Osteocyte (in vitro differentiated cells): ENCODE data around the gene RFC5. TPM values are rescaled to one million over a fixed set of nuclear protein-coding genes. Genes with fewer than 3 reads are reported as not detected.

Source experiments
- DNase-seq: peaks from one replicate; pipeline ENCODE4 v3.0.0; 2021; ENCODE audit warnings: mixed read lengths; ENCODE audit not compliant: unreplicated experiment; ENCODE audit errors: extremely low spot score
- H3K27ac Mint-ChIP-seq: one replicate; pipeline ENCODE4 v1.8.0; 2021; ENCODE audit warnings: mild to moderate bottlenecking, mixed read lengths; ENCODE audit not compliant: unreplicated experiment
- H3K27me3 Mint-ChIP-seq: one replicate; pipeline ENCODE4 v1.8.0; 2021; ENCODE audit warnings: mixed read lengths; ENCODE audit not compliant: unreplicated experiment
- H3K36me3 Mint-ChIP-seq: one replicate; pipeline ENCODE4 v1.8.0; 2021; ENCODE audit warnings: mixed read lengths; ENCODE audit not compliant: unreplicated experiment
- H3K4me1 Mint-ChIP-seq: one replicate; pipeline ENCODE4 v1.8.0; 2021; ENCODE audit warnings: mixed read lengths; ENCODE audit not compliant: unreplicated experiment
- H3K4me3 Mint-ChIP-seq: one replicate; pipeline ENCODE4 v1.8.0; 2021; ENCODE audit warnings: mild to moderate bottlenecking, moderate library complexity, mixed read lengths; ENCODE audit not compliant: unreplicated experiment
- H3K9me3 Mint-ChIP-seq: one replicate; pipeline ENCODE4 v1.8.0; 2021; ENCODE audit warnings: mixed read lengths; ENCODE audit not compliant: unreplicated experiment
- total RNA-seq: library from RNA; stranded (reverse); gene quantifications from 2 replicates; pipeline ENCODE4 v1.2.1, GENCODE V29; 2021
- TF ChIP-seq, protein P1 (sequence below): fragments of 200-600 bp; sonication (generic); IDR thresholded peaks from 2 replicates; pipeline ENCODE4 v1.5.0; 2021; ENCODE audit warnings: antibody characterized with exemption, mild to moderate bottlenecking, moderate library complexity

The RFC5 gene
- total RNA-seq, 1 donor from 2014 or later = 13.2 TPM

DNA sequence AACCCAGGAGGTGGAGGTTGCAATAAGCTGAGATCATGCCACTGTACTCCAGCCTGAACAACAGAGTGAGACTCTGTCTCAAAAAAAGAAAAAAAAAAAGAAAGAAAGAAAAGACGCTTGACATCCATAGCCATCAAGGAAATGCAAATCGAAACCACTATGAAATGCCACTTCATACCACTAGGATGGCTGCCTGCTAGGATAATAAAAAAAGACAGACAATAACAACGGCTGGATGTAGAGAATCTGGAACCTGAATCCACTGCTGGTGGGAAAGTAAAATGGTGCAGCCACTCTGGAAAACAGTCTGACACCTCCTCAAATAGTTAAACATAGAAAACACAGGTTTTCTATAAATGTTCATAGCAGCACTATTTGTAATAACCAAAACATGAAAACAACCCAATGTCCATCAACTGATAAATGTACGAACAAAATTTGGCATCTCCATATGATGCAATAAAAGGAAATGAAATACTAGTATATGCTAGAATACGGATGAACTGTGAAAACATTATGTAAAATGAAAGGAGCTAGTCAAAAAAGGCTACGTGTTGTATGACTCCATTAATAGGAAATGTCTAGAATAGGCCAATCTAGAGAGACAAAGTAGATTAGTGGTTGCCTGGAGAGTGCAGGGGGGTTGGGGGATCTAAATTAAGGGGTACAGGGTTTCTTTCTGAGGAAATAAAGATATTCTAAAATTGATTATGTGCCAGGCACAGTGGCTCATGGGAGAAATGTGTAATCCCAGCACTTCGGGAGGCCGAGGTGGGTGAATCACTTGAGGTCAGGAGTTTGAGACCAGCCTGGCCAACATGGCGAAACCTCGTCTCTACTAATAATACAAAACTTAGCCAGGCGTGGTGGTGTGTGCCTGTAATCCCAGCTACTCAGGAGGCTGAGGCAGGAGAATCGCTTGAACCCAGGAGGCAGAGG is 34.7 kb downstream of the RFC5 start:
- TF ChIP-seq, protein P1, sequence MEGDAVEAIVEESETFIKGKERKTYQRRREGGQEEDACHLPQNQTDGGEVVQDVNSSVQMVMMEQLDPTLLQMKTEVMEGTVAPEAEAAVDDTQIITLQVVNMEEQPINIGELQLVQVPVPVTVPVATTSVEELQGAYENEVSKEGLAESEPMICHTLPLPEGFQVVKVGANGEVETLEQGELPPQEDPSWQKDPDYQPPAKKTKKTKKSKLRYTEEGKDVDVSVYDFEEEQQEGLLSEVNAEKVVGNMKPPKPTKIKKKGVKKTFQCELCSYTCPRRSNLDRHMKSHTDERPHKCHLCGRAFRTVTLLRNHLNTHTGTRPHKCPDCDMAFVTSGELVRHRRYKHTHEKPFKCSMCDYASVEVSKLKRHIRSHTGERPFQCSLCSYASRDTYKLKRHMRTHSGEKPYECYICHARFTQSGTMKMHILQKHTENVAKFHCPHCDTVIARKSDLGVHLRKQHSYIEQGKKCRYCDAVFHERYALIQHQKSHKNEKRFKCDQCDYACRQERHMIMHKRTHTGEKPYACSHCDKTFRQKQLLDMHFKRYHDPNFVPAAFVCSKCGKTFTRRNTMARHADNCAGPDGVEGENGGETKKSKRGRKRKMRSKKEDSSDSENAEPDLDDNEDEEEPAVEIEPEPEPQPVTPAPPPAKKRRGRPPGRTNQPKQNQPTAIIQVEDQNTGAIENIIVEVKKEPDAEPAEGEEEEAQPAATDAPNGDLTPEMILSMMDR = no peak
- H3K36me3 Mint-ChIP-seq = peaks cover 31% of the 10 kb centered on the region
- H3K27me3 Mint-ChIP-seq = no peaks in the 10 kb centered on the region
- peaks cover 42% of the 10 kb centered on the region for H3K4me1 Mint-ChIP-seq
- no peak for DNase-seq
- H3K27ac Mint-ChIP-seq = peak overlapping the region; percentile 27
- H3K9me3 Mint-ChIP-seq = no peaks in the 10 kb centered on the region
- no peak overlapping the region for H3K4me3 Mint-ChIP-seq

DNA sequence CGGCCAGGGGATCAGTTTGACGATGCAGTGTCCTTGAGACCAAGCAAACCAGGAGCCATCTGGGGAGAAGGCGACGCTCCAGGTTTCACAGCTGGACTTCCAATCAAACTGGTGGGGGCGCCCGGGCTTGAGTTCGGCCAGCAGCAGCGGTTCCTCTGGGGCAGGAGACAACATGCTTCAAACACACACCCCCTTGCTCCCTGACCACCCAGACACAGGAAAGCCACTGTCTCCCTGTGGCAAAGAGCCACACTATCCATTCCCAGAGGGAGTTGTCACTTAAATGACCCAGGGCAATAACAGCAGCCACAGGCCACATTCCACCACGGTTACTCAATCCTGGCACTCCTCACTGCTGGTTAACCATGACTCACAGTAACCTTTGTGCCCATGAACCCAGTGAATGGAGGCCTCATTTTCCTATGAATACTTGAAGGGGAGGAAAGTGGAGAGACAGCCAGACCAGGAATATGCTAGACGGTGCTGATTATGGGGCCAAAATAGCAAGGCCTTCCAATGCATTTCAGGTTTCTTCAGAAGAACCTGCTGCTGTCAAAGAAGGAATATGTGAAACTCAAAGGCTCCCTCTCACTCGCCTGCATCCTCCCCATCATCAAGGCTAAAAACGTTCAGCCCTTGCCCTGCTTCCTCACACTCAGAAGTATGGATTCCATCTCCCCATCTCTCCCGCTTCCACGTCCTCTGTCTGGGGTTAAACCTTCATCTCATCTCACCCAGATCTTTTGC is 36.0 kb downstream of the RFC5 start:
- peaks cover 27% of the 10 kb centered on the region for H3K36me3 Mint-ChIP-seq
- DNase-seq = peak; percentile 86

DNA sequence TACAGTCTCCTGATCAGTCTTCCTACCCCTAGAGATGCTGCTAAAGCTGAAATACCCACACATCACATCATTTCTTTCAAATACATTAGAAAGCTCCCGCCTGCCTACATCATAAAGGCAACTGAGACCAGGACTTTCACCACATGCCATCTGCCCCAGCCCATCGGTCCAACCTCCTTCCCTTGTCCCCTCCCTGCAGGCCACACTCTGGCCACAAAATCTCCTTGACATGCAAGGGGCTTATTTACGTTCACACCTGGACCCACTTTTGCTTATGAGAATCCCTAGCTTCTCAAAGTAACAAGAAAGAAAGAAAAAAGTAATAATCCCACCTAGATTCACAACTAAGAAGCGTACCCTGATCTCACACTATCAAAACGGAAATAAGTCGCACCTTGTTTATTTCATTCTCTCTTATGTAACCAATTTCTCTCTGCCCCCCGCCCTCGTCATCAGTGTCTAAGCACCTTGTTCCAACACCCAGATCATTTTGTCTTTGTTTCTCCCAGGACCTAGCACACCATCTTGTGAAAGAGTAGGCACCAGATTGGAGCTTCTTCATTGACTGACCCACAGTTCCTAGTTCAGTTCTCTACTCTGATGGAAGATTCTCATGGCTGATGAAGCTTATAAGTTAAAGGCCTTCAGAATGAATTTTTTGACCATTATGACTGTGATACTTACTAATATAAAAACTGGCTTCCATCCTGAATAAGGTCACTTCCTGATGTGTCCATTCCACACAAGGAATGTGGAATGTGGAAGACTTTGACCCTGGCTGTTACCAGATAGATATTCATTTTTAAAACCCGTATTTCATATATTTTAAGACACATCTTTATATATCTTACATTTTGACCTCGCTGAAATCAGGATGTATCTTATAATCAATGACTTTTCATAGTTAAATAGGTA is 36.8 kb downstream of the RFC5 start:
- H3K4me3 Mint-ChIP-seq = peak overlapping the region; percentile 10
- H3K36me3 Mint-ChIP-seq = peaks cover 27% of the 10 kb centered on the region
- TF ChIP-seq, protein P1 = no peak
- peak overlapping the region; percentile 78 for H3K27ac Mint-ChIP-seq
- H3K4me1 Mint-ChIP-seq = peaks cover 49% of the 10 kb centered on the region
- H3K27me3 Mint-ChIP-seq = no peaks in the 10 kb centered on the region
- no peaks in the 10 kb centered on the region for H3K9me3 Mint-ChIP-seq
- DNase-seq = no peak

More for the DNA sequence above, 36.0 kb downstream of the RFC5 start:
- Mint-ChIP-seq H3K27ac (peak overlapping the region; percentile 78), H3K9me3 (no peaks in the 10 kb centered on the region), H3K4me3 (no peak overlapping the region), H3K4me1 (peaks cover 49% of the 10 kb centered on the region), H3K27me3 (no peaks in the 10 kb centered on the region)
- TF ChIP-seq, protein P1 = no peak

DNA sequence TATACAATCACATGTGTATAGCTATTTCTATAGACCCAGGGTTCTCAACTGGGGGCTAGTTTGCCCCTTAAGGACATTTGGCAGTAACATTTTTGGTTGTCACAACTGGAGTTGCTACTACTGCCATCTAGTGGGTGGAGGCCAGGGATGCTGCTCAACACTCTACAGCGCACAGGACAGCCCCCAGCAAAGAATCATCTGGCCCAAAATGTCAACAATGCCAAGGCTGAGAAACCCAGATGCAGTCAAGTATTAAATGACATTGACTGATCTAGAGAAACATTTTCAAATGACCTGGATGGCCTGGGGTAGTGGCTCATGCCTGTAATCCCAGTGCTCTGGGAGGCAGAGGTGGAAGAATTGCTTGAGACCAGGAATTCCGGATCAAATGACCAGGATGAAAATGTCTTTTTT is 38.6 kb downstream of the RFC5 start:
- H3K27me3 Mint-ChIP-seq = no peaks in the 10 kb centered on the region
- H3K9me3 Mint-ChIP-seq = no peaks in the 10 kb centered on the region
- peaks cover 17% of the 10 kb centered on the region for H3K36me3 Mint-ChIP-seq
- no peak overlapping the region for H3K27ac Mint-ChIP-seq
- peaks cover 65% of the 10 kb centered on the region for H3K4me1 Mint-ChIP-seq
- TF ChIP-seq, protein P1 = peak; percentile 65
- H3K4me3 Mint-ChIP-seq = no peak overlapping the region
- DNase-seq = no peak
